SKM-1 (cell line): ENCODE measurements around the gene CCDC117.

Source experiments
- DNase-seq: peaks from one replicate; lab custom pipeline; 2025; ENCODE audit not compliant: unreplicated experiment; lab: John Stamatoyannopoulos, UW

CCDC117 gene

DNA sequence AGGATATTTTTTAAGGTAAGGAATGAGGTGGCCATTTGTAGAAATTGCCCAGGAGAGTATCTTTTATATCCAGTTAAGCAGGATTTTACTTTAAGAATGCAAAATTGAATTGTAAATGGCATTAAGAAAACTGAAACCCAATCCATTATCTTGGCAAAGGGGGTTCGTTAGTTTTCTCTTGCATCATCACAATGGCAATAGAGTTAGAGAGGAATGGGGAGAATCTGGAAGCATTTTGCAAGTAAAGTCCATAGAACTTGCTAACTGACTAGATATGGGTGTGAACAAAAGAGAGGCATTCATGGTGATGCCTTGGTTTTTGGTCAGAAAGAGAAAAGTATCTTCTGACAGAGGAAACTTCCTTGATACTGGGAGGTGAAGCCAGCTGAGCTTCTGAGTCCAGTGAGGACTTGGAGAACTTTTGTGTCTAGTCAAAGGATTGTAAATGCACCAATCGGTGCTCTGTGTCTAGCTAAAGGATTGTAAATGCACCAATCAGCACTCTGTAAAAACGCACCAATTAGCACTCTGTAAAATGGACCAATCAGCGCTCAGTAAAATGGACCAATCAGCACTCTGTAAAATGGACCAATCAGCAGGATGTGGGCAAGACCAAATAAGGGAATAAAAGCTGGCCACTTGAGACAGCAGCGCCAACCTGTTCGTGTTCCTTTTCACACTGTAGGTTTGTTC, 3.6 kb upstream of the CCDC117 start:
- no peak for DNase-seq

DNA sequence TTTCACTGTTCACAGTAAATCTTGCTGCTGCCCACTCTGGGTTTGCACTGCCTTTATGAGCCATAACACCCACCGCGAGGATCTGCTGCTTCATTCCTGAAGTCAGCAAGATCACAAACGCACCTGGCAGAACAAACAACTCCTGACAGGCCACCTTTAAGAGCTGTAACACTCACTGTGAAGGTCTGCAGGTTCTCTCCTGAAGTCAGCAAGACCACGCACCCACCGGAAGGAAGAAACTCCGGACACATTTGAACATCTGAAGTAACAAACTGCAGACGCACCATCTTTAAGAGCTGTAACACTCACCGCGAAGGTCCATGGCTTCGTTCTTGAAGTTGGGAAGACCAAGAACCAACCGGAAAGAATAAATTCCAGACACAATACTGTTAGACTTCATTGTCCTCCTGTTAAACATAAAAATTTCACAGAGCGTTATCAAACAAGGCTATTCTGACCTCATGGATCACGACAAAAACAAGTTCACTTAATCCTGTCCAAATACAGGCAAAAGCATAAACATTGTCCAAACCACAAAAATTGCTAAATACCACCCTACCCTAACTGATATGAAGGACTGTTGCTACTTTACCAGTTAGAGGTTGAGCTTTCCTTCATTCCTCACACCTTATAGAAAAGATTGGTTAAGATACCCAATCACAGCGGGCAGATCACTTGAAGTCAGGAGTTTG, 3.0 kb upstream of the CCDC117 start:
- no peak for DNase-seq

DNA sequence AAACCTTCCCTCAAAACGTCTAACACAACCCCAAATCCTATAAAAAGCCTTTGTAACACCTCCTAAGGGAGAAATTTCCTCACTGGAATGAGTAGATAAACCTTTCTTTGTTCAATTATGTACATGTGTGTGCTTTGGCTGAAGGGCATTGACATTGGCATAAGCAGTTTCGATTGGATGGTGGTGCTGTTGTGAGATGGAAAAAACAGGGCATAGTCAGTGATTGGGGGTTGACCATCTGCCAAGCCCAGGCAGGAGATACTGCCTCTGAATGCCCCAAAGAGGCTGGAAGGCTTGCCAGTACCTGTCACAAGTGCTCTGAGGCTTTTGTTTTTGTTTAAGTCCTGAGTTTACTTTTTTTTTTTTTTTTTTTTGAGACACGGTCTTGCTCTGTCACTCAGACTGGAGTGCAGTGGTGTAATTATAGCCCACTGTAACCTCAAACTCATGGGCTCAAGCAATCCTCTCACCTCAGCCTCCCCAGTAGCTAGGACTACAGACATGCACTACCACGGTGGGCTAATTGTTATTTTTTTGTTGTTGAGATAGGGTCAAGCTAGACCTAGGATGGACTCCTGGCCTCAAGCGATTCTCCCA, 1.2 kb upstream of the CCDC117 start:
- no peak for DNase-seq

DNA sequence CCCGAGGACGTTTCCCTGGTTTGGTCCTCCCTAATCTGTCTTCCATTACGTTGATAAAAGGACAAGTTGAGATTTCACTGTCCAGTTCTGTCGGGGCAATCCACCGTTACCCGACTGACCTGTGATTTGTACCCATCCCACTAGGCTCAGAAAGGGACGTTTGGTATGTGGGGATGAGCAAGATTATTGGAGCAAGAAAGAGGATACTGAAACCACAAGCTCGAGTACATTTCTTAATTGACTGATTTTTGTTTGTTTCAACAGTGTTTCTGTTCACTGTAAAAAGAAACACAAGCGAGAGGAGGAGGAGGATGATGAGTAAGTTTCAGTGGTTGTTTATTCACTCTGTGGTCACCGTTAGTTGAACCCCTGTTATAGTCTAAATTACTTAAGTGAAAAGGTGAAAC, 969 bp downstream of the CCDC117 start:
- DNase-seq = no peak

DNA sequence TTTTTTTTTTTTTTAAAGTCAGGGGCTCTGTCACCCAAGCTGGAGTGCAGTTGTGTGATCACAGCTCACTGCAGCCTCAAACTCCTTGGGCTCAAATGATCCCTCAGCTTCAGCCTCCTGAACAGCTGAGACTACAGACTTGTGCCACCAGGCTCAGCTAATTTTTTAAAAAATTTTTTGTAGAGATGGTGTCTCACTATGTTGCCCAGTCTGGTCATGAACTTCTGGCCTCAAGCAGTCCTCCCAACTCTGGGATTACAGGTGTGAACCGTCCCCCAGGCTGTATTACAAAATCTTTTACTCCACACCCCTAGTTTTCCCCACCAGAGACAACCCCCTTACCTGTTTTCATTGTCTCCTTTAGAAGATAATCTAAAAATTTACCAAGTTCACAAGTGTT, 1.9 kb downstream of the CCDC117 start:
- no peak for DNase-seq

DNA sequence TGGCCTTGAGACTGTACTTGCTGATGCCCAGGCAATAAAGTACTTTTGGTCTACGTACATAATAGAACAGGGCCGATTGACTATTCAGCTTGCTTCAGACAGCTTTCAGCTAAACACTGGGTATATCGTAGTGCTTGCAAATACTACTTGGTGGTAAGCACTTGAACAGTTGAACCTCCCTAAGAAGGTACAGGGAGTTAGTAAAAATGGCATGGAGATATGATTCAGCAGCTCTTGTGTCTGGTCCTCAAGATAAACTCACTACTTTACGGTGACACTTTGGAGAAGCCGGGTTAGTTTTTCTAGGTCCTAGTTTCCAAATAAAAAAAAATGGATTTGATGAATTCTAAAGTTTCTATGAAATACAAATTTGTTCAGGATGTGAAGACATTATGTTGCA, 7.3 kb downstream of the CCDC117 start:
- no peak for DNase-seq

DNA sequence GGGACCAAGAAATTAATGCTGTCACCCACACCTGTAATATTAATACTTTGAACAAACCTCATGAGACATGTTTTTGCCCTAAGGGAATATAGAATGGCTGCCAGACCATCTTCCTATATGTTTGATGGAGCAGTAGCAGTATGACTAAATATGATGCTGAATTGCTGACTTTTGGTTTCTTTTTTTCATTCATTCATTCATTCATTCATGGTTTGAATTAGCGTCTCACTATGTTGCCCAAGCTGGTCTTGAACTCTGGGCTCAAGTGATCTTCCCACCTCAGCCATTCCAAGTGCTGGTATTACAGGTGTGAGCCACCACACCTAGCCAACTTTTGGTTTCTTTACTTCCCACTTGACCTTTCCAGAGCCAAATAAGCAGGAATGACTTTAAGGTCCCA, 7.8 kb downstream of the CCDC117 start:
- no peak for DNase-seq

DNA sequence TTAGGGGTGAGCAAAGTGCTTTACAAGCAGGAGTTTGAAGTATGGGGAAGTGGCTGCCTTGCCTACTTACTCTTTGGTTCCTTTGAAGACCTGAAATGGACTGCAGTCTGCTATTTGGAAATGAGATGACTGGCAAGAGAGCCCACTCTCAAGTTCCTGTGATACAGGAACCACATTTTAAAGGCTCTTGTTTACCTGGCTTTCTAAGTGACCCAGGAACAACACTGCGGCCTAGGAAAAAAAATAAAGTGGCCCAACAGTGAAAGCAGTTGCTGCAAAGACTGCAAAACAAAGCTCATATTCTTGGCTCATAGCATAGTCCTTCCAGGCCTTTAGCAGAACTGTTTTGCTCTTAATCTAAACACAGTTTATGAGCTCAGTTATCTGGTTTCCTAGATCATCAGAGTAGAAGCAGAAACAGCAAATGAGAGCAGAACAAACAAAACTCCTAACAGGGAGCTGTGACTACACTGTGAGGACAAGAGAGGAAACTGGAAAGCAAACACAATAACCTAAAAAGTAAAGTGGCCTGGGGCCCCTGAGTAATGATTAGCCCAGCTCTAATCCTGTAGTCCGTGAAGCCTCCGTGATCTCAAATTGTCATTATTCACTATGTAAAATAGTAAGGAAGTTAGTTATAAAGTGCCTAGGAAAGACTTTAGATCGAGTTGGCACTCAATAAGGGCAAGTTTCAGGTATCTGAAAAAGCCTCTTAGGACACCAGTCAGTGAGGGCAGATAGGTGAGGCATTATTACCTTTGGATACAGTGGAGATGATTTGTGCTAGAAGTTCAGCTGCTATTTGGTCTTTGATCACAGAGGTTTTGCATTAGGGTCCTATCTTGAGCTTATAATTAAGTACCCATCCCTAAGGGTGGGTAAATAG, 11.5 kb downstream of the CCDC117 start:
- DNase-seq = no peak

DNA sequence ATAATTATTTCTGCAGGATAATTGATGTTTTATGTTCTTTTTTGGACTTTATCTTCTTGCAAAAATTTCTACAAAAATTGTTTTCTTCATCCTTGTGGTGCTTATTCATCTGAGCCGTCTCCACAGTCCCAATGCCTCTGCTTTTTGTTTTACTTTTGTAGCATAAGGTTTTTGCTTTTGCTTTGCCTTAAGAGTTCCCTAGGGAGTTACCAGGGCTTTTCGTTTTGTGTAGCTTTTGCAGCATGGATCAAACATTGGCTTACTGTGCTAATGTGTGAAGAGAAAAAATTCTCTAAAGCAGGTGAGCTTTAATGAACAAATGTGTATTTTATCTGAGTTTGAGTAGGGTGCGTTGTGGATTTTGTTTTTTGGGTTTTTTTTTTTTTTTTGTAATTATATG, 16.1 kb downstream of the CCDC117 start:
- DNase-seq = no peak

DNA sequence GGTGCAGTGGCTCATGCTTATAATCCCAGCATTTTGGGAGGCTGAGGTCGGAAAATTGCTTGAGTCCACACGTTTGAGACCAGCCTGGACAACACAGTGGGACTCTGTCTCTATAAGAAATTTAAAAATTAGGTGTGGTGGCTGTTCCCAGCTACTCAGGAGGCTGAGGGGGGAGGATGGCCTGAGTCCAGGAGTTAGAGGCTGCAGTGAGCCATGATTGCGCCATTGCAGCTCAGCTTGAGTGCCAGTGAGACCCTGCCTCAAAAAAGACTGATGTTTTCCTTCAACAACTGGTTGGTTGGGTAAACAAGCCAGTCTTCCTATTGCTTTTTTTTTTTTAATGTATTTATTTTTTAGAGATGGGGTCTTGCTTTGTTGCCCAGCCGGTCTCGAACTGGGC, 18.6 kb downstream of the CCDC117 start:
- no peak for DNase-seq

DNA sequence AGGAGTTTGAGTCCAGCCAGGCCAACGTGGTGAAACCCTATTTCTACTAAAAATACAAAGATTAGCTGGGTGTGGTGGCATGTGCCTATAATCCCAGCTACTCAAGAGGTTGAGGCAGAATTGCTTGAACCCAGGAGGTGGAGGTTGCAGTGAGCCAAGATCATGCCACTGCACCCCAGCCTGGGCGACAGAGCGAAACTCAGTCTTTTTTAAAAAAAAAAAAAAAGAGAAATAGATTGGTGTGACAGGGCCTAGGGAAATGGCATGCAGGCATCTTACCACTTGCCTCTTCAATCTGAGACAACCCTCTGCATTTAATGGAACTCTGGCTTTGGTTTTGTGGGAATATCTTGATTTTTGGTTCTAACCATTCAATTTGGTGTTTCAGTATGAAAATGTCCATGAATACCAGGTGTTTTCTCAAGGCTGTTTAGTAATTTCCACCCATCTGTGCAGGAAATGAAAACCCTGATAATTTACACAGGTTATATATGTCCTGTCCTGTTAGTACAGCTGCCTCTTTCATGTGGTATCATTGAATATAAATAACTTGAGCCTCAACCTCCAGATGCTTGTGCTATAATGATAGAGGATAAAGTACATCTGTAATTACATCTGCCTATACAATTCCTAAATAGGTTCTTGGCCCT, 19.5 kb downstream of the CCDC117 start:
- DNase-seq = no peak

DNA sequence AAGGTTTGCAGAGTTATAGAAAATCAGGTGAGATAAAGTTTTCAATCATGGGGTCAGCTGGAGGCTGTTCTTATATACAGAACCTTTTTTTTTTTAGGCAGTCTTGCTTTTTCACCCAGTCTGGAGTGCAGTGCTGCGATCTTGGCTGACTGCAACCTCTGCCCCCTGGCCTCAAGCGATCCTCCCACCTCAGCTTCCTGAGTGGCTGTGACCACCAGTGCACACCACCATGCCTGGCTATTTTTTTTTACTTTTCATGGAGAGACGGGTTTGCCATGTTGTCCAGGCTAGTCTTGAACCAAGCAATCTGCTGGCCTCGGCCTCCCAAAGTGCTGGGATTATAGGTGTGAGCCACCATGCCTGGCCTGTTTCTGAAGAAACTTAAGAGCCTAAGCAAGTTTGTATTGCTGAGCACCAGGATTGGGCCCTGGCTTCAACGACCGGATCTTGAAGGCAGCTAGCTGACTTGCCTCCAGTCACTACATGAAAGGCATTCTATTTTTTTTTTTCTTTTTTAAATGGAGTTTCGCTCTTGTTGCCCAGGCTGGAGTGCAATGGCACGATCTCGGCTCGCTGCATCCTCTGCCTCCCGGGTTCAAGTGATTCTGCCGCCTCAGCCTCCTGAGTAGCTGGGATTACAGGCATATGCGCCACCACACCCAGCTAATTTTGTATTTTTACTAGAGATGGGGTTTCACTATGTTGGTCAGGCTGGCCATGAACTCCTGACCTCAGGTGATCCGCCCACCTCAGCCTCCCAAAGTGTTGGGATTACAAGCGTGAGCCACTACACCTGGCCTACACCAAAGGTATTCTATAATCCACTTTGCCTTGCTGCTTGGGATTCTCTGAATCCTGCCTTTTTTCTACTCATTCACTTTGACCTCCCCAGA, 20.2 kb downstream of the CCDC117 start:
- DNase-seq = no peak

DNA sequence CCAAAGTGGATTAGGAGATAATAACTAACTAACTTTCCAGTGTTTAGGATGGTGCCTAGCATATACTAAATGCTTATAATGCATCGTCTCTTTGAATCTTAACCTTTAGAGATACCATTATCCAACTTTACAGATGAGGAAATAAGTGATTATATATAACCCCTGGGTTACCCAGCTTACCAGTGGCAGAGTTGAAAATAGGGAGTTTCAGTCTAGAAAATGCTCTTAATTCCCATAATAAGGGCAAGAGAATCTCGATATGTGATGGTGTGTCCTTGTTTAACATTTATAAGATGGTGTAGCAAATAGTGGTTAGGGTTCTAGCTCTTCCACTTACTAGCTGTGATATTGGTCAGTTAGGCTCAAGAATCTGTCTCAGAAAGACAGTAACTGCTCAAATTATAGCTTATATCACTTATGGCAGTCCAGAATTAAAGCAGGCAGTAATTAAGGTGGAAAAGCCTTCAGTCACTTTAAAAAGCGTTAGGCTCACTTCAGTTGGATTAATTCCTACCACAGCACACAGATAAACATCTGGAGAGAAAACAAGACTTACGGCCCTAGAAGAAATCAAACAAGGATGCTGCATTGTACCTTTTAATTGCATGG, 21.6 kb downstream of the CCDC117 start:
- no peak for DNase-seq

DNA sequence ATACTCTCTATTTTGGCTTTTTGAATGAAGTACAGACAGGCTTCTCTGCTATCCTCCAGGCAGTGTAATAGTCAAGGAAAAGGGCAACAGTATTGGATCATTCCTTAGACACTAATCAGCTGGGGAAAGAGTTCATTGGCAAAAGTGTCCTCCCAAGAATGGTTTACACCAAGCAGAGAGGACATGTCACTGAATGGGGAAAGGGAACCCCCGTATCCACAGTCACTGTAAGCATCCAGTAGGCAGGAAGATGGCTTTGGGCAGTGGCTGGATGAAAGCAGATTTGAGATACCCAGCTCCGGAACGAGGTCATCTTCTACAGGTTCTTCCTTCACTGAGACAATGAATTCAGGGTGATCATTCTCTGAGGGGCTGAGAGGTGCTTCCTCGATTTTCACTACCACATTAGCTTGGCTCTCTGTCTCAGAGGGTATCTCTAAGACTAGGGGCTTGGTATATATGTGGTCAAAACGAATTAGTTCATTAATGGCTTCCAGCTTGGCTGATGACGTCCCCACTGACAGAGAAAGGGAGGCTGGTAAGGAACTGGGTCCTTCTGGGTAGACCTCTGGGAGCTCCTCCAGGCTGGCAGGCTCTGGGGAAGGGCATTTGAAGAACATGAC, 22.7 kb downstream of the CCDC117 start:
- no peak for DNase-seq

DNA sequence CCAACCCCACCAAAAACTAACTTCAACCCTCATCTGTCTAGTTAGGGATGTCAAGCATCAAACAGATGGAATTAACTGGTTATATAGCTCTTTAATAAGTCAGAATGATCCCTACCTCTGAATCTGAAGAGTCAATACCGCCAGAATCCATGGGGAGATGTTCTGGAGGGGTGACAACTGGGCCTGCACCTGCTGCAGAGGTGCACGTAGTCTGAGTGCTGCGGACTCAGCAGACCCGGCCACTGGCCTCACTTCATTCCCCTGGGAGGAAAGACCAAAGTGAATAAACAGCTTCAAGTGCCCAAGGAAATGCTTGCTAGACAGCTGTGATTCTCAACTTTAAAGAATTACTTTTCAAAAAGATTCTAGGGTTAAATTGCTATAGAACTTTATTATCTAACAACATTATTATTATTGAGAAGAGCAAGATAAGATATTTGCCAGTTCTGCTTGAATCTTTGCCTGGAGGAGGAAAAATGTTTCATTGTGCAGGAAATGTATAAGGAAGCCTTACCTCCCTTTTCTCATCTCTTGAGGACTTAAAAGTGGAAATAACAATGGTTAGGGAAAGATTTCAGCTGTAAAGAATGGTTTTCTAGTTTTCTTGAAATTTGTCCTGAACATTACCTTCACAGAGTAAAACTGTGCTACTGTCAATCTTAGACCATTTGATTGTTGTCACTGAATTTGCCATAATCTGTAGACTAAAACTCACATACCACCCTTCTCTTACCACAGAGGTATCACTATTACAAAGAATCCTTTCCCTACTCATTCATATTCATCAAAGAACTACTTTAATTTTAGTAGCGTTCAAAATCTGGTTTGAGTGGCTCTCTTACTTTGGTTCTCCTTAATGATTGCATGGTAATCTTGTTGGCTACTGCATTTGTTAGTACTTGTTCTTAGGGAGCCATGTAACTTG, 23.7 kb downstream of the CCDC117 start:
- no peak for DNase-seq

DNA sequence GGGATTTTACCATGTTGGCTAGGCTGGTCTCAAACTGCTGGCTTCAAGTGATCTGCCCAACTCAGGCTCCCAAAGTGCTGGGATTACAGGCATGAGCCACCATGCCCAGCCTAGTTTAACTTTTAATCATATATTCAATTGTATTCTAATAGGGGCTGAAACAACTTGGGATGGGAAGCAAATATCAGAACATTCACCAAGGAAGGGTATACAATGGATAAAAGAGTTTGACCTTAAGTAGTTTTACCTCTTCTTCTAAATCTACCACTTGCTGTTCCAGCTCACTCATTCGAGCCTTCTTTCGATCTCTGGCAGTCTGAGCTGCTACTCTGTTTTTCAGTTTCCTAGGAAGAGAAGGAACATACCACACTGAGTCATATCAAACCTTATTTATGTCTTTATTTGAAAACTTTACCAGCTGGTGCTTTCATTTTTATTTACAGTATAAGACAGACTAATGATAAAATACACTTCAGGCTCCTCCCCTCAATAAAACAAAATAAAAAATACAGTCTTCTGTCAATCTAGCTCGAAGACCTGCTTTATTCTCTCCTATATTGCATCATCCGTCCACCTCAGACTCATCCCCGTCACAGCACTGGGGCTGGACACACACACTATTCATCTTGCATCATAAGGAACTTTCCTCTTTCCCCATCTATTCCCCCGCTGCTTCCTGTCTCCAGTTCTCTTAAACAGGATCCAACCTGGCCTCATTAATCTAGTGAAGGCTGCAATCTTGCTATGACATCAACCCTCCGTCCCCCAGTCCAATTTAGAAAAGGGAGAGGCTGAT, 26.5 kb downstream of the CCDC117 start:
- DNase-seq = peak; percentile 73

DNA sequence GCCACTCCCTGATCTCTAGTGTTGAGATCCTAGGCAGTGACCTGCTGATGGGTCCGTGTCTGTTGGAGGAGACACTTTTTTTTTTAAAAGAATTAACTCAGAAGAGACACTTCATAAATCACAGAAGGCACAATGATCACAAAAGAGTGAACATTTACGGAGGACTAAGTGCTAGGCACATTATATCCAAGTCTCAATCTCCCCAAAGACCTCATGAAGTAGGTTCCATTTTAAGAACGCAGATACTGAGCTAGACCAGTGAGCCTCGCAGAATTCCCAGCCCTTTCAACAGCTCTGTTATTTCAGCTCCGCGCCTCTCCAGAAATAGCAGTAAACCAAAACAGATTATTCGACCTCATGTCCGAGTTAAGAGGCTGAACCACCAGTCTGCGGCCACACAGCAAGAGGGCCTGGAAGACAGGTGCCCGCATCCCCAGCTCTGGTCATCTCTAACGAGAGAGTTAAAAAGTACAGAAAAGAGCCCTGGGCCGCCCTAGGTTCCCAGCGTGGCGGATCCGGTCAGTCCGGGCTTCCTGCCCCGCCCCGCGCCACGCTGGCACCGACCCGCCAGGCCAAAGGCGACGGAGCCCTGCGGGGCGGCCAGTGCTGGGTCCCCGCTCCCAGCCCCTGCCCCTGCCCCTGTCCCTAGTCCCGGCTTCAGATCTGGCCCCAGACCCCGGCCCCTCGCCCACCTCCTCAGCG, 27.3 kb downstream of the CCDC117 start:
- no peak for DNase-seq
